SK-N-DZ (cell line): ENCODE data around the gene MFF. TPM values are rescaled to one million over a fixed set of nuclear protein-coding genes. Genes with fewer than 3 reads are reported as not detected.

ENCODE experiments used
- DNase-seq: peaks from one replicate; pipeline ENCODE4 v3.0.0-alpha.2; 2015; ENCODE audit warnings: low spot score
- polyA plus RNA-seq, 2 experiments: library from polyadenylated mRNA; depleted of rRNA; stranded (reverse); fragments of >200 nt; gene quantifications; 2 replicates each; pipeline ENCODE4 v1.2.3, GENCODE V29; 2014

Gene MFF, protein sequence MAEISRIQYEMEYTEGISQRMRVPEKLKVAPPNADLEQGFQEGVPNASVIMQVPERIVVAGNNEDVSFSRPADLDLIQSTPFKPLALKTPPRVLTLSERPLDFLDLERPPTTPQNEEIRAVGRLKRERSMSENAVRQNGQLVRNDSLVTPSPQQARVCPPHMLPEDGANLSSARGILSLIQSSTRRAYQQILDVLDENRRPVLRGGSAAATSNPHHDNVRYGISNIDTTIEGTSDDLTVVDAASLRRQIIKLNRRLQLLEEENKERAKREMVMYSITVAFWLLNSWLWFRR
- 91.4 and 95.1 TPM in 2 replicates for polyA plus RNA-seq (2014; cell fraction: cytosol; rRNA removed)
- 74.2 and 99.5 TPM in 2 replicates for polyA plus RNA-seq (2014; cell fraction: nucleus; rRNA removed)

DNA sequence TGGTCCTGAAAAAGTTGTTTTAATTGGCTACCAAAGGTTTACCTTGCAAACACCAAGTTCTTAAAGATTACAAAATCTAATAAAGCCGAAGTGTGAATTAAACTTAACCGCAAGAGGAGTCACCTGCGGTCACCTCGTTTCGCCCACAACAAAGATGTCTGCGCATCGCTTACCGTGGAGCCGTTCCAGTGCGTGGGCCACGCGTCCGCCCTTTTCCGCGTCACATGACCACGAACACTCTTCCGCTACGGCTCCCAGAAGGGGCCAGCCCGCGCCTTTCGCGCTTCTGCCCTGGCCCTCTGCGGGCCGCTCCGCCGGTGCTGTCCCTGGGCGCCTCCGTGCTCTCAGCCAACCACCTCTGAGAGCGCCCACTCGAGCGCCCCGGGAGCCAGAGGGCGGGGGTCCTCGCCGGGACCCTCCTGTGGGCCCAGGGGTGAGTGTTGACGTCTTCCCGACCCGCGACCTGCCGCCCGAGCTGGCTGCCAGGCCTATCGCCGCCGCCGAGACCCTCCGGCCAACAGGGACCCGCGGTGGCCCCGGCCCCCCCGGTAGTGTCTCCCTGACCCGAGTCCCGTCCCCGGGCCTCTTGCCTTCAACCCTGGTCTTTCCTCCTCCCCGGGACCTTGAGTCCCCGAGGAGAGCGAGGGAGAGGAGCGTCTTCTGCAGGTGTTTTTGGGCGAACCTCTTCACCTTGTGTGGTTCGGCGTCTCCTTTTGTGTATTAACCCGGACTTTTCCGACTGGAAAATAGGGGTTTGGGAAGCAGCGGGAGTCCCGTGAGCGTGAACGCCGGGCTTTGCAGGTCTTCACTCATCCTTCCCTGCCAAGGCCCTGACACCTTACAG, at the start of gene MFF:
MFF (plus strand) TSS at position 257 of the 844 bp plus-strand sequence. CDS start 5,415 bp downstream, outside the sequence.
- peak; percentile 88 for DNase-seq

GRCh38 chr2:227280895-227281294, 44.2 kb upstream of the MFF start:
- DNase-seq = no peak

DNA sequence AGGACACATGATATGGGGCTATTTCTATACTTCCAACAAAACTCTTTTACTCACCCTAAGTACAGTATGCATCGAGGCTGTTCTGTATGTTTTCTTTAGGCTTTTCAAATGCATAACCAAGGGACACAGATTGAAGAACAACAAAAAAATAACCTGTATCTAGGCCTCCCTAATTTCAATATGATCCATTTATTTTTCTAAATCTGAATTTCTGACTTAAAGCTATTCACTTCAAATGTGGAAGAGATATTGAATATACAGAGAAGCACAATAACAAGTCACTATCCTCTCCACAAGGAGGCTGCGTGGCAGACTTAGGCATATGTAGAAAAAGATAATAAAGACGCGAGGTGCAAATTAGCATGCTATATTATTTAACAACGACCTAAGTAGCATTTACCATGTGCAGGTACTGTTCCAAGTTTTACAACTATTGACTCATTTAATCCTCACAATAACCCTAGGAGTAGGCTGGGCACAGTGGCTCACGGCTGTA, 39.3 kb upstream of the MFF start:
- DNase-seq = no peak

DNA sequence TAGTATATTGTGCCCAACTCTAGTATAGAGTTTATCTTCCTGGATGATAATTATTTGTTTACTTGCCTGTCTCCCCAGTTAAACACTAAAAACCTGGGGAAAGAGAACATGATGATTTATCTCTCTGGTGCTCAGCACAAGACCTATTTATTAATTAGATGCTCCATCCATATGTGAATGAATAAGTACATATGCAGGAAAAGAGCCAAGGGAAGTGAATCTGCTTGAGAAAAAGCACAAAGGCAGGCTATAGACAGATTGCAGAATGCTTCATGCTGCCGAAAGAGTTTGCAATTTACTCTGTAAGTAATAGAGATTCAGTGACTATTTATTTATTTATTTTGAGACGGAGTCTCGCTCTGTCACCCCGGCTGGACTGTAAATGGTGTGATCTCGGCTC, 37.3 kb upstream of the MFF start:
- no peak for DNase-seq

DNA sequence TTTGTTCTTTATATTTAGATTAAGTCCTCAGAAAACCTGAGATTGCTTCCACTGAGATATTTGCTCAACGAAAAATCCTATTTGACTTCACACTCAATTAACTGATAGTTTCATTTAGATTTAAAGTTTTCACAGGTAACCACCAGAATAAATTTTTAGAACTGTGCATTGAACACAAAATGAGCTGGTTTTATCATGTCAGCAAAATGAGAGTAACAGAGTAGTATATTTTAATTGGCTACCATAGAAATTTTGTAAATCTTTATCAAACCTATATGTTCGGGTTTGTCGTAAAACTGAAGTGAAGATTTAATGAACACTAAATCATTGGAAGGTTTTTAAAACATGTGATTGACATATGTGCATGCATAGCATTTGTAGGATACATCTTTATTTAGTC, 32.7 kb upstream of the MFF start:
- no peak for DNase-seq

GRCh38 chr2:227293531-227293930, 31.5 kb upstream of the MFF start:
- no peak for DNase-seq

GRCh38 chr2:227295806-227296205, 29.2 kb upstream of the MFF start:
- DNase-seq = no peak

GRCh38 chr2:227296671-227297405, 28.2 kb upstream of the MFF start:
- DNase-seq = no peak

- DNase-seq = no peak
Observed at GRCh38 chr2:227301523-227301922, 23.5 kb upstream of the MFF start.

- DNase-seq = no peak
Observed at GRCh38 chr2:227308784-227309183, 16.3 kb upstream of the MFF start.

DNA sequence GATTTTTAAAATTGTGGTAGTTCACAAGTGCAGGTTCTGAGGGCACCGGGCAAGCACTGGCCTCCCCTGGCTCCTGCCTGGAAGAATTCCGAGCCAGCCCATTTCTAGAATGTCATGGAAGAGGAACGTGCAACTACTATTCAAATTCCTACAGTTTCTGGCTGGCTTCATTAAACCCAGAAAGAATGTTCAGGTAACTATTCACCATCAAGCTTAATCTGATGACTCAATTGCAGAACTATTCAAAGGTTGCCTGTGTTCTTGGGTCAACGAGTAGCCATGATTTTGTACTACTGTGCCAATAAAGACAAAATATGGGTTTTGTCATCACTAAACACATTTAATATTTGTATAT, 14.3 kb upstream of the MFF start:
- no peak for DNase-seq

- no peak for DNase-seq
Observed at GRCh38 chr2:227311861-227312506, 13.1 kb upstream of the MFF start.

DNA sequence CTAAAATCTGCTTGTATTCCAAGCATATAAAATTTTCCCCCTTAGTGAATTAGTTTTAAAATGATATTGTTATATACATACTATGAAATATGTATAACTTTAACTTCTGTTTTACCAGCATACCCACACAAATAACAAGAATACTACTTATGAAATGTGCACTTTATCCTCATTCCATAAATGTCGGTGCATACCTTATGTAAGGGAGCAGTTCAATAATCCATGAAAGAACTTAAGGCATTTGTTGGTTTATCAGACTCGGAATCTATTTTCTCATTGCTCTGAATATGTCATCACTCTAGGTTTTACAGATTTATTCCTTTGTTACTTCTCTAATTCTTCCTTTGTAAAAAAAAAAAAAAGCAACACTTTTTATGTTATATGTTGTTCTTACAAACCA, 12.5 kb upstream of the MFF start:
- no peak for DNase-seq

DNA sequence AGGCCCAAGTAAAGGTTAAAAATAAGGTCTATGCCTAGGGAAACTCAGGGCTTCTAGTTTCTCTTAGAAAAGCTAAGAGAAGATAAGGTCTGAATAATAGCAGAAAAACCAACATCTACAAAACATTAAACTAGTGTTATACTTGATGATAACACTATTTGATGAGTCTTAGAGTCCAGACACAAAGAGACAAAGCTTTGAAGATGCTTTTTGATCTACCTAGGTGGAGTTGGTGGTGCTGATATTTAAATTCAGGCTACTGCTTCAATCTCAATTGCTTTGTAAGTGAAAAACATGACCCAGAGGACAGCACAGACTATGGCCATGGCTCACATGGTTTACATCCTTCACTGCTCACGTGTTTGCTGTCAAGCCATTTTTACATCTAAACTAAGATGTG, 11.7 kb upstream of the MFF start:
- no peak for DNase-seq

DNA sequence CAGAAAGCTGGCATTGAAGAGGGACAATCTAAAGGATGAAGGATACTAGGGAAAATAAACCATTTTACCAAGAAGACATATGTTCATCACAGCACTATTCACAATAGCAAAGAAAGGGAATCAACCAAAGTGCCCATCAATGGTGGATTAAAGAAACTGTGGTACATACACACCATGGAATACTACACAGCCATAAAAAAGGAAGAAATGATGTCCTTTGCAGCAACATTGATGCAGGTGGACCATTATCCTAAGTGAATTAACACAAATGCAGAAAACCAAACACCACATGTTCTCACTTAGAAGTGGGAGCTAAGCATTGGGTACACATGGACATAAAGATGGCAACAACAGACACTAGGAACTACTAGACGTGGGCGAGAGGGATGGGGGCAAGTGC, 7.2 kb upstream of the MFF start:
- no peak for DNase-seq

DNA sequence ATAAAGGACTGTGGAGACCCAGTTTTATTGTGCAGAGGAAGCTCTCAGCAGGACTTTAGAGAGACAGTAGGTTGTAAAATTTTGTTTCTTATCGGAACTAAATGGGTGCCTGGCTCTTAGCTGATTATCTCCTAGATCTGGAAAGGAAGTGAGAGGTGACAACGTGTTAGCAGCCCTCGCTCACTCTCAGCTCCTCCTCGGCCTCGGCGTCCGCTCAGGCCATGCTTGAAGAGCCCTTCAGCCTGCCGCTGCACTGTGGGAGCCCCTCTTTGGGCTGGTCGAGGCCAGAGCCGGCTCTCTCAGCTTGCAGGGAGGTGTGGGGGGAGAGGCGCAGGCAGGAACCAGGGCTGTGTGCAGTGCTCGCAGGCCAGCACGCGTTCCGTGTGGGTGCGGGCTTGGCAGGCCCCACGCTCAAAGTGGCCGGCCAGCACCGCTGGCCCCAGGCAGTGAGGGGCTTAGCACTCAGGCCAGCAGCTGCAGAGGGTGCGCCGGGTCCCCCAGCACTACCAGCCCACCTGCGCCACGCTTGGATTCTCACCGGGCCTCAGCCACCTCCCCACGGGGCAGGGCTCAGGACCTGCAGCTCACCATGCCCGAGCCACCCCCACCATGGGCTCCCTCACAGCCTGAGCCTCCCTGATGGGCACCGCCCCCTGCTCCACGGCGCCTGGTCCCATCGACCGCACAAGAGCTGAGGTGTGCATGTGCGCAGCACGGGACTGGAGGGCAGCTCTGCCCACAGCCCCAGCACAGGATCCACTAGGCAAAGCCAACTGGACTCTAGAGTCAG, 4.6 kb upstream of the MFF start:
- no peak for DNase-seq

DNA sequence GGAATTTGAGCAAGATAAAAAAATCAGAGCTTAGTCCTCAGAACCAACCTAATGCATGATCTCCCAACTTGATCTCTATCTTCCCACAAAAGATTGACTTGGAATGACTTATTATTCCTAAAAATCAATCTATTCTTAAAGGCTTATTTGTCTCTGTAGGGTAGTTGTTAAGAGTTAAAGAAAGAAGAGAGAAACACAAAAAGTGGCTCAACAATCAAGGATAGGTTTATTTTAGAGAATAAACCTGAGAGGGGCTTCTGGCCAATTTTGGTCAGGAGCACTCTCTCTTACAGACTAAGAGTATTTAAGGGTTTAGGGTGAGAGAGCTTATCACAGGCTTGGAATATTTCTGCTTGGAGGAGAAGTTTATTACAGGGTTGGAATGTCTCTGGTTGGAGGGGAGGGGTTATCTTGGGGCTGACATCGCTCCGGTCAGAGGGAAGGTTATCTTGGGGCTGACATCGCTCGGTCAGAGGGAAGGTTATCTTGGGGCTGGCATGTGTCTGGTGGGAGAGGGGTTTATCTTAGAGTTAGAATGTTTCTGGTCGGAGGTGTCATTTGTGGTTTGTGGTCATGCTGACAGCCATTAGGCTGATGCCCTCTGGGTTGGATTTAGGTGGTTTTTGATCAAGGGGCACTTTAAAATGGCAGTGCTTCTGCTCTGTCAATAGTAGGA, 2.4 kb upstream of the MFF start:
- DNase-seq = no peak

GRCh38 chr2:227323818-227324217, 1.2 kb upstream of the MFF start:
- DNase-seq = no peak

GRCh38 chr2:227324642-227324994, 433 bp upstream of the MFF start:
- DNase-seq = no peak

DNA sequence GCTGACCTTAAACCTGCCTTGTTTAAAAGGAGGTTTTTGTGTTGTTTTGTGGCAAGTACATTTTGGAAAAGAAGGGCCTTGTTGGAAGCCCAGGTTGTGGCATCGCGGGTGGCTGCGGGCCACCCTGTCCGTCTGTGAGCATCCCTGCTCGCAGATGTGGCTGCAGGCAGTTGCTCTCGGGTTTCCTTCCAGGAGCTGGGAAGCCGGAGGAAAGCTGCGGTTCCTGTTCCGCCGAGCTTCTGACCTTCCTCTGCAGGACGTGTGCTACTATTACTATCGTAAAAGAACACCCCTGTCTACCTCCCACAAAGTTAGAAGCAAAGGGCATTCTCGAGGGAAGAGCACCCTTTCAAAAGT, 766 bp downstream of the MFF start:
- peak; percentile 45 for DNase-seq
